Epithelial cell of proximal tubule (primary cell): ENCODE data around the gene NINL. TPM values are rescaled to one million over a fixed set of nuclear protein-coding genes. Genes with fewer than 3 reads are reported as not detected.

Experiments used
- DNase-seq: peaks from one replicate; pipeline ENCODE4 v3.0.0-alpha.2; 2011; ENCODE audit warnings: low read depth
- H3K4me3 ChIP-seq: 2 replicates; pipeline ENCODE4 v1.5.1; 2011; ENCODE audit warnings: low read depth, mild to moderate bottlenecking, low read length
- total RNA-seq: library from RNA; depleted of rRNA; stranded (reverse); fragments of >200 nt; gene quantifications from 2 replicates; pipeline ENCODE4 v1.2.3, GENCODE V29; 2015
- TF ChIP-seq, protein P1 (sequence below): conservative IDR thresholded peaks from 2 replicates; pipeline ENCODE4 v1.5.1; 2012; ENCODE audit warnings: low read depth, mild to moderate bottlenecking, low read length

Gene NINL
- total RNA-seq, 1 donor from 2014 or later: 13.5 TPM

DNA sequence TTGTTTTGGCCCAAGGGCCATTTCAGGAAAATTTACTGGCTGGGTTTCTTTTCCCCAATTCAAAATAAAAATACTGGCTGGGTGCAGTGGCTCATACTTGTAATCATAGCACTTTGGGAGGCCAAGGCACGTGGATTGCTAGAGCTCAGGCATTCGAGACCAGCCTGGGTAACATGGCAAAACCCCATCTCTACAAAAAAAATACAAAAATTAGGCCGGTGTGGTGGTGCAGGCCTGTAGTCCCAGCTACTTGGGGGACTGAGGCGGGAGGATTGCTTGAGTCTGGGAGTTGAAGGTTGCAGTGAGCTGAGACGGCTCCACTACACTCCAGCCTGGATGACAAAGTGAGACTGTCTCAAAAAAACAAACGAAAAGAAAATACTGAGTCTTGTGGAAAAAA, 60.0 kb downstream of the NINL start:
- H3K4me3 ChIP-seq: no peak overlapping the region
- TF ChIP-seq, protein P1, sequence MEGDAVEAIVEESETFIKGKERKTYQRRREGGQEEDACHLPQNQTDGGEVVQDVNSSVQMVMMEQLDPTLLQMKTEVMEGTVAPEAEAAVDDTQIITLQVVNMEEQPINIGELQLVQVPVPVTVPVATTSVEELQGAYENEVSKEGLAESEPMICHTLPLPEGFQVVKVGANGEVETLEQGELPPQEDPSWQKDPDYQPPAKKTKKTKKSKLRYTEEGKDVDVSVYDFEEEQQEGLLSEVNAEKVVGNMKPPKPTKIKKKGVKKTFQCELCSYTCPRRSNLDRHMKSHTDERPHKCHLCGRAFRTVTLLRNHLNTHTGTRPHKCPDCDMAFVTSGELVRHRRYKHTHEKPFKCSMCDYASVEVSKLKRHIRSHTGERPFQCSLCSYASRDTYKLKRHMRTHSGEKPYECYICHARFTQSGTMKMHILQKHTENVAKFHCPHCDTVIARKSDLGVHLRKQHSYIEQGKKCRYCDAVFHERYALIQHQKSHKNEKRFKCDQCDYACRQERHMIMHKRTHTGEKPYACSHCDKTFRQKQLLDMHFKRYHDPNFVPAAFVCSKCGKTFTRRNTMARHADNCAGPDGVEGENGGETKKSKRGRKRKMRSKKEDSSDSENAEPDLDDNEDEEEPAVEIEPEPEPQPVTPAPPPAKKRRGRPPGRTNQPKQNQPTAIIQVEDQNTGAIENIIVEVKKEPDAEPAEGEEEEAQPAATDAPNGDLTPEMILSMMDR: no peak
- no peak for DNase-seq

DNA sequence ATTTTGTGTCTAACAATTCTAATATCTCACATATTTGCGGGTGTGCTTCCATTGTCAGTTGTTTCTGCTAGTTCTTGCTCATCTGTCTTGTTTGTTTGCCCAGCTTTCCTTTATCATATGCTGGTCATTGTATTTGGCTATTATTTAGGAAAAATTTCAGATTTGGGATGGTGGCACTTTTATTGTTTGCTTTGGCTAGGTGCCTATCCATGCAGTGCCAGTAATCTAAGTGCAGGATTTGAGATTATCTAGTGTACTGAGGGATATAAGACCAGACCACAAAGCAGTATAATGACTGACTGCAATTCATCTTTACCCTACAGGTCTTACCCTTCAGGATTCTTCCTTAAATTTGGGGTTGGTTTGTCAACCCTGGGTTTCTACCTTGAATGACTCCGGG, 63.9 kb downstream of the NINL start:
- no peak overlapping the region for H3K4me3 ChIP-seq
- no peak for DNase-seq
- TF ChIP-seq, protein P1: no peak

DNA sequence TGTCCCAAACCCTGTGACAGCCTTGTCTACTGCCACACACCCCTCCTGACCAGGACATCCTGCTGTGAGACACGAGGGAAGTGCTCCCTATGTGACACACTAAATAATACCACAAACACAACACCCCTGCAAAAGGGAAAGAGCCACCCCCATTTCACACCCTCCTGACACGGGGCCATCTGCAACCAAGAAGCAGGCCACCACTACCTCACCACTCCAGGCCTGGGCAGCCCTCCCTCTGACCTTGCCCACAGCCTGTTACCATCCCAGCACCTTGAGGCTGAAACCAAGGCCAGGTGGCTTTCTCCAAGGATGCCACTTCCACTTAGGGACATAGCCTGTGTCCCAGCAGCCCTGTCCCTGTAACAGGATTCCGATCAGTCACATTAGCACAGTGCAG, 68.2 kb downstream of the NINL start:
- DNase-seq: no peak
- TF ChIP-seq, protein P1: no peak

DNA sequence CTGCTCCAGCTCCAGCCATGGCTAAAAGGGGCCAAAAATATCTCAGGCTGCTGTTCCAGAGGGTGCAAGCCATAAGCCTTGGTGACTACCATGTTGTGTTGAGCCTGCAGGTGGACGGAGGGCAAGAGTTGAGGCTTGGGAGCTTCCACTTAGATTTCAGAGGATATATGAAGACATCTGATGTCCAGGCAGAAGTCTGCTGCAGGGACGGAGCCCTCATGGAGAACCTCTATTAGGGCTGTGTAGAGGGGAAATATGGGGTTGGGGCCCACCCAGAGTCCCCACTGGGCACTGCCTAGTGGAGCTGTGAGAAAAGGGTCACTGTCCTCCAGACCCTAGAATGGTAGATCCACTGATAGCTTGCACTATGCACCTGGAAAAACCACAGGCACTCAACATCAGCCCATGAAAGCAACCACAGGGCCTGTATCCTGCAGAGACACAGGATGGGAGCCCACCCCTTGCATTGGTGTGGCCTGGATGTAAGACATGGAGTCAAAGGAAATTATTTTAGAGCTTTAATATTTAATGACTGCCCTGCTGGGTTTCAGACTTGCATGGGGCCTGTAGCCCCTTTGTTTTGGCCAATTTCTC, 70.5 kb downstream of the NINL start:
- TF ChIP-seq, protein P1: no peak
- no peak for DNase-seq
- H3K4me3 ChIP-seq: no peak overlapping the region

More for the DNA sequence above, 68.2 kb downstream of the NINL start:
- no peak overlapping the region for H3K4me3 ChIP-seq

DNA sequence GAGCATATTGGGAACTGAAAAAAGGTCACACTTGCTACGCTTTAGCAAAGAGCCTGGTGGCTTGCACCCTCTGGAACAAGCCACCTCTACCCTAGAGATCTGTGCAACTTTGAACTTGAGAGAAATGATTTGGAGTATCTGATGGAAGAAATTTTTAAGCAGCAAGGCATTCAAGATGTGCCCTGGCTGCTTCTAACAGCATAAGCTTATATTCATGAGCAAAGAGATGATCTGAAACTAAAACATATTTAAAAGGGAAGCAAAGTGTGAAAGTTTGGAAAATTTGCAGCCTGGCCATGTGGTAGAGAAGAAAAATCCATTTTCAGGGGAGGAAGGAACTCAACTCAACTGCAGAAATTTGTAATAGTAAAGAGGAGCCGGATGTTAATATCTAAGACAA, 71.1 kb downstream of the NINL start:
- DNase-seq: no peak
- TF ChIP-seq, protein P1: no peak
- no peak overlapping the region for H3K4me3 ChIP-seq

DNA sequence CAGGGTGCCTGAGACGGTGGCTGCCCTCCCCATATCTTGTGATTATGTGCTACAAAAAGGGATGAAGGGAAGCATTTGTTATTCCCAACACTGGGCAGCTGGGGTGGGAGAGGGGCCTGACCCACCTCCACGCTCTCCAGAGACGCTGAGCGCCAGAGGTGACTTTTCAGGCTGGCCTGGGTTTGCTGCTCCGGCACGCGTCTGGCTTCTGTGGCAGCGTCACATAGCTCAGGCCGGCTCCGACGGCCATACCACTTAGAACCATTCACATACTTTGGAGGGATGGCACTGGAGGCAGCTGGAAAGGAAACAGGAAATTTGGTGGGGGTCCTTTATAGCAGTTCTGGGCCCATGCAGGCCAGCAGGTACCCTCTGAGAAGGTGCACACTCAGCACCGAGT, 72.6 kb downstream of the NINL start:
- no peak for DNase-seq
- H3K4me3 ChIP-seq: no peak overlapping the region
- TF ChIP-seq, protein P1: no peak

DNA sequence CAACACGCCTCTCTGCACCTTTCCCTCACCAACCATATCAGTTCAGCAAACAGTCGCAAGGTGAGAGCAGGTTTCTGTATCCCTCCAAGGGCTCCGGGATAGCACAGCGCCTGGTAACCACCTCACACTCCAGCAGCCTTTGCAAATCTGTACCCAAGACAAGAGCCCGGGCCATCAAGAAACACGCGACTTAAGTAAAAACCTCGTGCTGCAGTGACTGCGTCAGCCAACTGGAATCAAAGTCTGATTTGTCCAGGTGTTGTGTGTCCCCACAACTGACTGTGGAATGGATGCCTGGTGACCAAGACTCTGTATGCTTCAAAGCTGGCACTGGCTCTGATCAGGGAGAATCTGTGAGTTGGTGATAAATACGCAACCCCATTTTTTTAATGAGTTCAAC, 74.1 kb downstream of the NINL start:
- TF ChIP-seq, protein P1: no peak
- H3K4me3 ChIP-seq: no peak overlapping the region

More for the DNA sequence above, 74.1 kb downstream of the NINL start:
- no peak for DNase-seq
